Measurements from ENCODE around the gene ZNF33A. TPM values are rescaled to one million over a fixed set of nuclear protein-coding genes. Genes with fewer than 3 reads are reported as not detected.
"Not testable (repeated sequence)": the region's sequence is repeated elsewhere in the genome, so short reads cannot be mapped to it uniquely, and the experiment has no call there.

Gene ZNF33A
- total RNA-seq, 1 experiment from 2014 or later: 18.0 TPM

GRCh38 chr10:38070501-38070900 is 60.0 kb downstream of the ZNF33A start:
- no peak overlapping the region for H3K4me2 ChIP-seq (ENCODE audit: low read length)
- H3K9me2 ChIP-seq (replicated peaks; ENCODE audit: low read length): no peaks in the 10 kb centered on the region
- H3K9me3 ChIP-seq (ENCODE audit: low read length): no peaks in the 10 kb centered on the region
- H3K4me3 ChIP-seq (ENCODE audit: low read length): no peak overlapping the region
- H3K9ac ChIP-seq (ENCODE audit: low read length): no peak overlapping the region
- POLR2A ChIA-PET (ENCODE audit: unreplicated experiment): no interaction called here
- H3K27me3 ChIP-seq (ENCODE audit: low read length): no peaks in the 10 kb centered on the region
- no peaks in the 10 kb centered on the region for H3K79me2 ChIP-seq (ENCODE audit: low read length)
- intact Hi-C loops (cut with micrococcal nuclease): no loop called here
- CTCF ChIA-PET: no interaction called here
- H3K27ac ChIP-seq (ENCODE audit: low read length): no peak overlapping the region
- BruUV-seq (replicated peaks): no TSS peak
- H3K4me1 ChIP-seq (ENCODE audit: insufficient read depth, low read length): peaks cover 3% of the 10 kb centered on the region; the same call in 1 of the 2 replicates
- ATAC-seq (no peak), DNase-seq (no peak)
- no peaks in the 10 kb centered on the region for H4K20me1 ChIP-seq (ENCODE audit: low read length)
- no peak overlapping the region for H2AFZ ChIP-seq (ENCODE audit: low read length)
- no peaks in the 10 kb centered on the region for H3F3A ChIP-seq (ENCODE audit: low read length, unreplicated experiment)
- H3K36me3 ChIP-seq (ENCODE audit: low read depth, low read length): no peaks in the 10 kb centered on the region
- TF ChIP-seq EZH2phosphoT487 (IDR thresholded peaks at IDR 0.05; ENCODE audit: borderline replicate concordance, low read length) (no peak), CTCF (conservative IDR thresholded peaks at IDR 0.05; ENCODE audit: low read depth, low read length) (no peak), EZH2 (IDR thresholded peaks at IDR 0.05; ENCODE audit: low read length, unreplicated experiment) (no peak)

- Histone ChIP-seq H3K9me3 (ENCODE audit: low read length) (0 out of 2 replicates have a peak, but pooled peaks cover 15% of the 10 kb centered on the region), H3K4me1 (ENCODE audit: insufficient read depth, low read length) (peaks cover 3% of the 10 kb centered on the region; the same call in 1 of the 2 replicates), H4K20me1 (ENCODE audit: low read length) (no peaks in the 10 kb centered on the region), H3F3A (ENCODE audit: low read length, unreplicated experiment) (no peaks in the 10 kb centered on the region), H3K9me2 (replicated peaks; ENCODE audit: low read length) (no peaks in the 10 kb centered on the region), H3K27ac (ENCODE audit: low read length) (no peak overlapping the region), H3K4me2 (ENCODE audit: low read length) (no peak overlapping the region), H3K79me2 (ENCODE audit: low read length) (no peaks in the 10 kb centered on the region), H3K36me3 (ENCODE audit: low read depth, low read length) (no peaks in the 10 kb centered on the region), H3K9ac (ENCODE audit: low read length) (no peak overlapping the region), H3K27me3 (ENCODE audit: low read length) (no peaks in the 10 kb centered on the region), H2AFZ (ENCODE audit: low read length) (no peak overlapping the region), H3K4me3 (ENCODE audit: low read length) (no peak overlapping the region)
- POLR2A ChIA-PET (ENCODE audit: unreplicated experiment): no interaction called here
- BruUV-seq (replicated peaks): no TSS peak
- TF ChIP-seq EZH2 (IDR thresholded peaks at IDR 0.05; ENCODE audit: low read length, unreplicated experiment) (no peak), EZH2phosphoT487 (IDR thresholded peaks at IDR 0.05; ENCODE audit: borderline replicate concordance, low read length) (no peak), CTCF (conservative IDR thresholded peaks at IDR 0.05; ENCODE audit: low read depth, low read length) (no peak)
- intact Hi-C loops (cut with micrococcal nuclease): no loop called here
- no peak for ATAC-seq
- CTCF ChIA-PET: no interaction called here
- DNase-seq: no peak
Observed at GRCh38 chr10:38072552-38072951, 62.1 kb downstream of the ZNF33A start.

- Histone ChIP-seq H3K9me3 (ENCODE audit: low read length) (0 out of 2 replicates have a peak, but pooled peaks cover 15% of the 10 kb centered on the region), H3K27me3 (ENCODE audit: low read length) (no peaks in the 10 kb centered on the region), H3F3A (ENCODE audit: low read length, unreplicated experiment) (no peaks in the 10 kb centered on the region), H3K4me3 (ENCODE audit: low read length) (no peak overlapping the region), H3K9me2 (replicated peaks; ENCODE audit: low read length) (no peaks in the 10 kb centered on the region), H3K36me3 (ENCODE audit: low read depth, low read length) (no peaks in the 10 kb centered on the region), H3K9ac (ENCODE audit: low read length) (no peak overlapping the region), H4K20me1 (ENCODE audit: low read length) (no peaks in the 10 kb centered on the region), H3K4me2 (ENCODE audit: low read length) (no peak overlapping the region), H3K27ac (ENCODE audit: low read length) (no peak overlapping the region), H3K4me1 (ENCODE audit: insufficient read depth, low read length) (no peaks in the 10 kb centered on the region), H2AFZ (ENCODE audit: low read length) (no peak overlapping the region), H3K79me2 (ENCODE audit: low read length) (no peaks in the 10 kb centered on the region)
- no peak for TF ChIP-seq EZH2 (IDR thresholded peaks at IDR 0.05; ENCODE audit: low read length, unreplicated experiment)
- TF ChIP-seq CTCF (conservative IDR thresholded peaks at IDR 0.05; ENCODE audit: low read depth, low read length): no peak
- ATAC-seq (no peak), DNase-seq (no peak)
- POLR2A ChIA-PET (ENCODE audit: unreplicated experiment): no interaction called here
- CTCF ChIA-PET: no interaction called here
- no TSS peak for BruUV-seq (replicated peaks)
- intact Hi-C loops (cut with micrococcal nuclease): no loop called here
Observed at GRCh38 chr10:38076687-38077086, 66.2 kb downstream of the ZNF33A start.

GRCh38 chr10:38093318-38093717 is 82.8 kb downstream of the ZNF33A start:
- H3K9ac ChIP-seq (ENCODE audit: low read length); H3K4me3 ChIP-seq (ENCODE audit: low read length); CTCF ChIA-PET; DNase-seq; H3F3A ChIP-seq (ENCODE audit: low read length, unreplicated experiment); H3K27me3 ChIP-seq (ENCODE audit: low read length); H4K20me1 ChIP-seq (ENCODE audit: low read length); H3K9me3 ChIP-seq (ENCODE audit: low read length); ATAC-seq; H3K27ac ChIP-seq (ENCODE audit: low read length); H3K9me2 ChIP-seq (replicated peaks; ENCODE audit: low read length); BruUV-seq (replicated peaks): not testable (repeated sequence)
- Histone ChIP-seq H3K4me1 (ENCODE audit: insufficient read depth, low read length) (peaks cover 13% of the 10 kb centered on the region), H3K36me3 (ENCODE audit: low read depth, low read length) (peaks cover 27% of the 10 kb centered on the region), H2AFZ (ENCODE audit: low read length) (peak overlapping the region; percentile 100), H3K79me2 (ENCODE audit: low read length) (peaks cover 28% of the 10 kb centered on the region), H3K4me2 (ENCODE audit: low read length) (peak overlapping the region; percentile 96)
- intact Hi-C loops (cut with micrococcal nuclease): loop anchor here (5.0 kb wide), 1 partner anchor 236 kb away; the partner anchor contains the start of gene ZNF248
- POLR2A ChIA-PET (ENCODE audit: unreplicated experiment): interaction anchor here (0.6 kb wide), 3 partner anchors 21 to 117 kb away, joined by 3 to 6 read pairs (median 4); no protein-coding TSS in a partner anchor
